NK-92 treated with Interleukin-12 subunit alpha and Interleukin-12 subunit beta, amount 100 ng/mL, for 24 hours (cell line): ENCODE results near the gene MAPK4.
"Not testable (repeated sequence)": the region's sequence is repeated elsewhere in the genome, so short reads cannot be mapped to it uniquely, and the experiment has no call there.

Source experiments
- DNase-seq: peaks from one replicate; lab custom pipeline; 2025; lab: John Stamatoyannopoulos, UW

The MAPK4 gene

DNA sequence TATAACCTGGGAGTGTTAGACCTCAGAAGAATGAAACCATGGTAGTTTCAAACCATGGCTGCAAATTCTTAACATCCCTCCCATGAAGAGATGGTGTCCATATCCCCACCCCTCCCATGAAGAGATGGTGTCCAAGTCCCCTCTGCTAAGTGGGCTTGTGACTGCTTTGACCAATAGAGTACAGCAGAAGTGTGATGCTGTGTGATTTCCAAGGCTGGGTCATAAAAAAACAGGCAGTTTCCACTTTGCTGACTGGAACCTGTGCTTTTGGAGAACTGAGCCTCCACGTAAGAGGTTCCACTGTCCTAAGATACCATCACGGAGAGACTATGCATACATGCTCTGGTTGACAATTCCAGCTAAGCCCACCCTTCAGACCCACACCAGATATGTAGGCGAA lies 194.4 kb downstream of the MAPK4 start:
- DNase-seq, result no peak

DNA sequence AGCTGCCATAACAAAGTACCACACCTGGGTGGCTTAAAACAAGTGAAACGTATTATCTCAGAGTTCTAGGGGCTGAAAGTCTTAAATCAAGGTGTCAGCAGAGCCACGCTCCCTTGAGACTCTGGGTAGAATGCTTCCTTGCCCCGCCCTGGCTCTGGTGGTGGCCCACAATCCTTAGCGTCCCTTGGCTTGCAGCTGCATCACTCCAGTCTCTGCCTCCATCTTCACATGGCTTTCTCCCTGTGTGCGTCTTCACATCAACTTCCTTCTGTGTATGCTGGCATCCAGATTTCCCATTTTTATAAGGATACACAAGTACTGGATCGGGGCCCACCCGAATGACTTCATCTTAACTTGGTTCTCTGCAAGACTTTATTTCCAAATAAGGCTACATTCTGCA lies 197.5 kb downstream of the MAPK4 start:
- DNase-seq, result no peak

- DNase-seq, result no peak
Observed at GRCh38 chr18:50769463-50769862, 209.6 kb downstream of the MAPK4 start.

GRCh38 chr18:50775207-50775606 lies 215.3 kb downstream of the MAPK4 start:
- DNase-seq, result no peak

- no peak for DNase-seq
Observed at GRCh38 chr18:50775726-50776125, 215.8 kb downstream of the MAPK4 start.

DNA sequence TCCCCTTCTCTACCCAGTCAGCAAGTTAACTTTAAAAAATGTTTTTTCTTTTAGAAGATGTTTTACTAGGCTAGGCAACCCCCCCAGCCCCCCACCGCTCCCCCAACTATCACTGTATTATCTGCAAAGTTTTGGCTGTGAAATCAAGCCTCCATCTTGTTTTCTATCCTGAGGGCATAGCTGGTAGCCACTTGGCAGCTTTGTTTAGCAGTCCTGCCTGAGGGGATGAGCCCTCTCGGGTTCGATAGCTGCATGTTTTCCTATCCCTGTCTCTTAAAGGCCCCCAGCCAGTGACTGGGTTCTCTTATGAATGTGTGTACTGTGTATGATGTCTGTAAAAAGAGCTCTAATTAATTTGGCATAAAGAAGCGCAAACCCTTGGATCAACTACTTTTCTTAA lies 216.5 kb downstream of the MAPK4 start:
- DNase-seq, result no peak

GRCh38 chr18:50779021-50779420 lies 219.1 kb downstream of the MAPK4 start:
- DNase-seq, result not testable (repeated sequence)
